BLaER1 (cell line): ENCODE results near the gene SNX32.
A peak's percentile ranks its signal among the peaks of the same experiment; 100 is the strongest.

Experiments used
- H3K27ac ChIP-seq: shearing (Covaris generic); formaldehyde crosslinking; 2 replicates; pipeline ENCODE4 v1.8.1; 2022
- H3K27me3 ChIP-seq: shearing (Covaris generic); formaldehyde crosslinking; 2 replicates; pipeline ENCODE4 v1.8.1; 2022
- H3K36me3 ChIP-seq: shearing (Covaris generic); formaldehyde crosslinking; 2 replicates; pipeline ENCODE4 v1.8.1; 2022
- H3K4me1 ChIP-seq: shearing (Covaris generic); formaldehyde crosslinking; 2 replicates; pipeline ENCODE4 v1.8.1; 2022
- H3K4me2 ChIP-seq: shearing (Covaris generic); formaldehyde crosslinking; 2 replicates; pipeline ENCODE4 v1.8.1; 2022
- H3K4me3 ChIP-seq: shearing (Covaris generic); formaldehyde crosslinking; 2 replicates; pipeline ENCODE4 v1.8.1; 2022
- H3K9ac ChIP-seq: shearing (Covaris generic); formaldehyde crosslinking; 2 replicates; pipeline ENCODE4 v1.8.1; 2022
- H3K9me3 ChIP-seq: shearing (Covaris generic); formaldehyde crosslinking; 2 replicates; pipeline ENCODE4 v1.8.1; 2022
- H4K20me1 ChIP-seq: shearing (Covaris generic); formaldehyde crosslinking; 2 replicates; pipeline ENCODE4 v1.8.1; 2022
- Cebpa-rat ChIP-seq: shearing (Covaris generic); IDR thresholded peaks from 2 replicates; pipeline ENCODE4 v1.8.1; 2022

SNX32 gene

DNA sequence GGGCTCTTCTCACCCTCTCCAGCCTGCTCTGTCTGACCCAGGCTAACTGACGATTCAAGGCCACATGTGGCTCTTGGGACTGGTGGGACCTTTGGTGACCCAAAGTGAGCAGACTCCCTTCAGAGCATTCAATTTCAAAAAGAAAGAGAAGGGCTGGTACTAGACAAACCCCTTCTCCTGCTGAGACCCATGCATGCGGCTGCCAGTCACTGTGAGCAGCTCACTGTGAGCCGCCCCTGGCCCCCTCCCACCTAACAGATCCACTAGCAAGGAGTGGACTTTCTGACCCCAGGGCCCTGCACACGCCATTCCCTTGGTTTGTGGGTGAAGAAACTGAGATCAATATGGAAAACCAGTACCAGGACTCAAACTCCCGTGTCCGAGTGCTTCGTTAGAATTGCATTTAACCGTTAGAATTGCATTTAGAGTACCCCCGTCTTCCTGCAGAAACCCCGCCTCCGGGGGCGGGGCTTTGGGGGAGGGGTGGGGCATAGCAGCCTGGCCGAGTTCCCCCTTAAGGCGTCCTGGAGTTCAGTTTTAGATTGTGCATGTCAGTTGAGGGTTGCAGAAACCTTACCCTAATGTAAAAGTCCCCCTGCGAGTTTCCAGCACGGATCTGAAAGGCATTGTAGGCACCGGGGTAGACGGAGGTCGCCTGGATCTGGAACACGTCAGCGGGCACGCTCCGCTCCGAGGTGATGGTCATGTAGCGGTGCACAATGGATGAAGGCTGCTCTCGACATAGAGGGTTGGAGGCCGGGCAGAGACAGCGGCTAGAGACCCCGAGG lies 33.7 kb downstream of the SNX32 start:
- Histone ChIP-seq H3K27me3 (peaks cover 27% of the 10 kb centered on the region), H3K27ac (no peak overlapping the region), H3K4me1 (peaks cover 32% of the 10 kb centered on the region), H3K4me2 (no peak overlapping the region), H3K36me3 (peaks cover 60% of the 10 kb centered on the region), H3K9me3 (no peaks in the 10 kb centered on the region), H3K4me3 (no peak overlapping the region), H3K9ac (no peak overlapping the region), H4K20me1 (peaks cover 89% of the 10 kb centered on the region)
- TF ChIP-seq Cebpa-rat: no peak

DNA sequence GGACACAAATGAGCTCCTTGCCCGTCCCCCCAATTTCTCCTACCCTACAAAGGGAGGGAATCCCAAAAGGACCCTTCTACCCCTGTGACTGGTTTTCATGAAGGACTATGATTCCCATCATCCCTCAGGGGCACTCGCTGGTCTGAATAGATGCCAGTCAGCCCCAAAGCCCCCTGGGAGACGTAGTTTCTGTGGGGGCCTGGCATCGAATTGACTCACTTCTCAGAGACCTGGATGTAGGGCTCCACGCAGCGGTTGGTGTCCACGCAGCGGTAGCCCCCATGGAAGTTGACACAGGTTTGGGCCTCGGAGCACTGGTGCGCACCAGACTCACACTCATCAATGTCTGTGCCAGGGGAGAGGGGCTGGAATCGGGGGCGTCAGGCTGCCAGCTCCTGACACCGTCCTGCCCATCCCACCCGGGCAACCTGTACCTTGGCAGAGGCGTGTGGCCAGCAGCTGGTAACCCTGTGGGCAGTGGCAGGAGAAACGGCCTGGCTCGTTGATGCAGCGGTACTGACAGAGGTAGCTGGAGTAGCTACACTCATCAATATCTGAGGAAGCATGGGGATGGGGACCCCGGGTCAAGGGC lies 34.4 kb downstream of the SNX32 start:
- Histone ChIP-seq H3K27me3 (peaks cover 34% of the 10 kb centered on the region), H3K36me3 (peaks cover 53% of the 10 kb centered on the region), H3K9me3 (no peaks in the 10 kb centered on the region), H3K9ac (no peak overlapping the region), H4K20me1 (peaks cover 85% of the 10 kb centered on the region), H3K4me2 (no peak overlapping the region), H3K4me3 (no peak overlapping the region), H3K4me1 (peaks cover 38% of the 10 kb centered on the region), H3K27ac (no peak overlapping the region)
- TF ChIP-seq Cebpa-rat: no peak

DNA sequence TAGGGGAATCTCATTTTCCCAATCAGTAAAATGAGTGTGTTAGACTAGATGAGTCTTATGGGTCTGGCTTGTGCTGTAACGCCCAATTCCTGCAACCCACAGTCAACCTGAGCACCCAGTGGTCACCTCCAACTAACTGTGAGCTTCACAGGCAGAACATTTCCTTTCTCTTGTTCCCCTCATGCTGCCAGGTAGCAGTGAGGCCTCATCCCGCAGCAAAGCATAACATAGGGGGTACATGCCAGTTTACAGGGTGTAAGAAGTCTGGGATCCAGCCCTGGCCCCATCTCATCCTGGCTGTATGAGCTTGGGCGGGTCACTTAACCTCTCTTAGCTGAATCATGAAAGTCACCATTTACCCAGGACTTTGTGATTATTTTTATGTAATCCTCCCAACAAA lies 35.1 kb downstream of the SNX32 start:
- Histone ChIP-seq H3K27me3 (peaks cover 36% of the 10 kb centered on the region), H3K4me3 (no peak overlapping the region), H3K9me3 (no peaks in the 10 kb centered on the region), H3K36me3 (peaks cover 45% of the 10 kb centered on the region), H3K27ac (no peak overlapping the region), H3K9ac (no peak overlapping the region), H4K20me1 (peaks cover 78% of the 10 kb centered on the region), H3K4me1 (peaks cover 43% of the 10 kb centered on the region), H3K4me2 (no peak overlapping the region)
- TF ChIP-seq Cebpa-rat: no peak

DNA sequence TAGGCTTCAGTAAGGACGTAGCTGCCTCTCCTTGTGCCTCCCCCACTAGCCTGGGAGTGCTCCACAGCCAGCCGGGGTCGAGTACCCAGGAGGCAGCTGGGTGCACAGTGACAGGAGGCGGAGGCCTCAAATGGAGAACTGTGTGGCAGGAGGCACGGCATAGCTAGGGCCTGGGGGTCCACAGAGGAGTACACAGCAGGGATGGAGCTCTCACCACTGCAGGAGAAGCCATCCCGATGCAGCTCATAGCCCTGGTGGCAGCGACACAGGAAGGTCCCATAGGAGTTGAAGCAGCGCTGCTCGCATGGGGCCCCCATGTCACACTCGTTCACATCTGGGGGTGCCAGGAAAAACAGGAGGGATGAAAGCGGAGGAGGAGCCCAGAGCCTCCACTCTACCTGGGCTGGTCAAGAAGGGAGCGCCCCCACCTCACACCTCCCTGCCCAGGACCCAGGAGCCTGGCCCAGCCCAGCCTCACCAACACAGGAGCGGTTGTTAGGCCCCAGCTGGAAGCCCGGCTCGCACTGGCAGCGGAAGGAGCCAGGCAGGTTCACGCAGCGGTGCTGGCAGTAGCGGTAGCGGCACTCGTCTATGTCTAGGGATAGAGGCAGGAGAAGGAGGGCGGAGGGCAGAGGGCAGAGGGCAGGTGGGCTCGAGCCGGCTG lies 36.0 kb downstream of the SNX32 start:
- Histone ChIP-seq H3K36me3 (peaks cover 37% of the 10 kb centered on the region), H3K4me3 (no peak overlapping the region), H3K27me3 (peaks cover 36% of the 10 kb centered on the region), H3K9ac (no peak overlapping the region), H3K4me1 (peaks cover 48% of the 10 kb centered on the region), H4K20me1 (peaks cover 69% of the 10 kb centered on the region), H3K27ac (no peak overlapping the region), H3K9me3 (no peaks in the 10 kb centered on the region), H3K4me2 (peak overlapping the region; percentile 90)
- TF ChIP-seq Cebpa-rat: no peak

DNA sequence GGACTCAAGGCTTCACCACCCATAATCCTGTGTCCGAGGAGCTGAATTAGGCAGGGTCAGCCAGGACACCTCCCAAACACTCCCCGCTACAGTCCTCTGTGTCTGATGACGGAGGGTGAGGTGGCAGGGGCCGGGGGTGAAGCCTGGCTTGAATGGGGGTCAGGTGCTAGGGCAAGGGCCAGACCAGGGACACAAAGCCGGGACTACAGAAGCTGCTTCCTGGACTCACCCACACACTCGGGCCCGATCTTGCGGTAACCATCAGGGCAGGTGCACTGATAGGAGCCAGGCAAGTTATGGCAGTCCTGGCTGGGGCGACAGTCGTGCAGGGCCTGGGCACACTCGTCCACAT lies 36.5 kb downstream of the SNX32 start:
- H3K4me2 ChIP-seq: peak overlapping the region; percentile 90
- TF ChIP-seq Cebpa-rat: no peak
- peaks cover 36% of the 10 kb centered on the region for H3K27me3 ChIP-seq
- peaks cover 32% of the 10 kb centered on the region for H3K36me3 ChIP-seq
- peaks cover 64% of the 10 kb centered on the region for H4K20me1 ChIP-seq
- H3K4me3 ChIP-seq: peak overlapping the region; percentile 20; the same call in 1 of the 2 replicates
- H3K9ac ChIP-seq: peak overlapping the region; percentile 13; the same call in 1 of the 2 replicates
- H3K27ac ChIP-seq: no peak overlapping the region
- peaks cover 48% of the 10 kb centered on the region for H3K4me1 ChIP-seq
- no peaks in the 10 kb centered on the region for H3K9me3 ChIP-seq

DNA sequence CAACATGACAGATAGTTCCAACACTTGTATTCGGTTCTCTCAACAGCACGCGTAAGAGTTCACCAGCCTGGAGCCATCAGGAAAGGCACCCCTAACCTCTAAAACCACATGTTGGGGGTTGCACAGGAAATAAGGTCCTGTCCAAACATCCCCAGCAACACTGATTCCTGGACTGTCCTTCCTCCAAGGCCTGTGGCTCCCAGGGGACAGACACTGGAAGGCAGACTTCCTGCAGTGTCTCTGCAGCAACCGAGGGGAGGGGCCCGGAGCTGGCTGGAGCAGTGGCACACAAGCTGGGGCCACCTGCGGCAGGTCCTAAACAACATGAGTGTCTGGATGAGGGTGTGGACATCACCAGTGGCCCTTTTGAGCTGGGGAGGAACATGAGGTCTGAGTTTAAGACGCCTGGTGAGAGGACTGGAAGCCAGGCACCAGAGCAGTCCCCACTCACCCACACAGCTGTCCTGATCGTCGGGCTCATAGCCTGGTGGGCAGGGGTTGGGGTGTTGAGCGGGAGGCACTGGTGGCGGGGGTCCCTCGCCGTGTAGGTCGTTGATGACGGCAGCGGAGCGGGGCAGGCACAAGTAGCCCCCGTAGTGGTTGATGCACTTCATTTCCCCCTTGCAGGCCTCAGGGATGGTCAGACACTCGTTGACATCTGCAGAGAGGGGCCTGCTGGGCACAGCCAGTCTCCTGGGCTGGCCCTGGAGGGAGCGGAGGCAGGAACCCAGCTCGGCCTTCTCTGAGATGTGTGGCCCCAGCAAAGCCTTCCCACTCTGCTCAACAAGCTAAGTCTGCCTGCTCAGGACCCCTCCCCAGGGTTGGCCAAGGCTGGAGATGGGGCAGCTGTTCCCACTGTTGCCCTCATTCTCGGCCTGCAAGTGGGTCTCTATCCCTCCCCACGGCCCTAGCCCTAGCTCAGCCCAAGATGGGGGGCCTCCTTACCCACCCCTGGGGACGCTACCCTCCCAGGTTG lies 37.2 kb downstream of the SNX32 start:
- Histone ChIP-seq H3K4me3 (peak overlapping the region; percentile 20), H3K9me3 (no peaks in the 10 kb centered on the region), H3K9ac (peak overlapping the region; percentile 13), H3K27me3 (peaks cover 36% of the 10 kb centered on the region), H3K36me3 (peaks cover 25% of the 10 kb centered on the region), H3K4me1 (peaks cover 48% of the 10 kb centered on the region), H4K20me1 (peaks cover 57% of the 10 kb centered on the region), H3K27ac (no peak overlapping the region), H3K4me2 (peak overlapping the region; percentile 90)
- TF ChIP-seq Cebpa-rat: no peak

DNA sequence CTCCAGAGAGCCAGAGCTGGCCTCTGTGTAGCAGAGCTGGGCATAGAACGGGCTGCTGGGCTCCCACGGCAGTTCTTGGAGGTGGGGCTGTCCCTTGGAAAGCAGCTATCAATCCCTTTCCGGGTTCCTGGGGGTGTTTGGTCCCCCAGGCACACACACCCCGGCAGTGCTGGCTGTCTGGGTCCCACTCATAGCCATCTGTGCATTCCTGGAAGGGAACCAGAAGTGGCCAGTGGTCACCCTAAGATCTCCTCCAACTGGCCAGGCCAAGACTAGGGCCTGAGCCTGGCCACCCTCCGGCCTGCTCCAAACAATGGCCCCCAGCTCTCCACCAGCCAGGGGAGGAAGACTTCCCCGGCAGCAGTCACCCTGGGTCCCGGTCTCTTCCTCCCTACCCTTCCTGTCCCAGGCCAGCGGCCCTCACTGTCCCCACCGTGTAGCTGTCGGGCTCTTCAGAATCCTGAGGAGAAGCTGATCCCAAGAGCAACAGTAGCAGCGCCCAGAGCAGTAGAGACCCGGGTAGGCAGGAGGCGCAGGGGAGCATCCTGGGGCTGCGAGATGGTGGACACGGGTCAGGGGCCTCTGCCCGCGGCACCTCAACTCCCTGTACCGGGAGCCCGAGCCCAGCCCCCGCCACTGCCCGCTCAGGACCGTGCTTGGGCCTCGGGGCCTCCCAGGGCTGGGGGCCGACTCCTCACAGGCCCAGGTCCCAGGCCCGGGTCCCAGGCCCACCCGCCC lies 38.2 kb downstream of the SNX32 start:
- no peak overlapping the region for H3K27ac ChIP-seq

DNA sequence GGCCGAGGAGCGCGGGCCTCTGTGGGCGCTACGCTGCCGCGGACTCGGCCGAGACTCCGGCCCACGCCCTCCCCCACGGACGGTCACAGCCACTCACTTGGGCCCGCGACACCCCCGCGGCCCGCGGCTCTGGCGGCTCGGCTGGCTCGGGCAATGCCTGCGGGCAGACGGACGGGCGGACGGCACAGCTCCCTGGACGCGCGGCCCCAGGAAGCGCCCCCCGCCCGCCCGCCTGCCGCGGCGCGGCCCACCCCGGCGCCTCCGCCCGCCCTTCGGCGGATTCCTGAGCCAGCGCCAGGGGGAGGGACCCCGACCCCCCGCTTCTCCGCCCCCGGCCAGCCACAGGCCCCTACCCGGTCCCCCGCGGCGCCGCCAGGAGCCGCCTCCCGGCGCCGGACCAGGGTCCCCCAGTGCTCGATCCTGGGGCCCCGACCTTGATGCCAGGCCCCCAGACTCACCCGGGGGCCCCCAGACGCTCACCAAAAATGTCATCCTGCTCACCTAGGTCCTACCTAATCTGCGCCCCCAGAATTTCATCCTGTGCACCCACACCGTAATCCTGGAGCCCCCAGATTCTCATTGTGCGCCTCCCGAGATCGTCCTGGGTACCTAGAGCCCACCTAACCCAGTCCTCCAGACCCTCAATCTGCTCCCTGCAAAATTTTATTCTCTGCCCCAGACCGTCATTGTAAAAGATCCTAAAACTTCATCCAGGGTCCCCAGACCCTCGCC lies 39.0 kb downstream of the SNX32 start, which contains the start of gene EFEMP2:
EFEMP2 (minus strand) TSS at position 215 of the 732 bp plus-strand sequence. CDS start 446 bp downstream, outside the sequence.
- no peaks in the 10 kb centered on the region for H3K9me3 ChIP-seq
- peak within 1 kb of the TSS; percentile 56 for H3K9ac ChIP-seq
- TF ChIP-seq Cebpa-rat: no peak
- H3K4me1 ChIP-seq: peaks cover 48% of the 10 kb centered on the region
- H3K36me3 ChIP-seq: peaks cover 8% of the 10 kb centered on the region; the same call in 1 of the 2 replicates
- H4K20me1 ChIP-seq: peaks cover 43% of the 10 kb centered on the region
- H3K4me2 ChIP-seq: peak within 1 kb of the TSS; percentile 92
- H3K27ac ChIP-seq: peak within 1 kb of the TSS; percentile 42; the same call in 1 of the 2 replicates
- peaks cover 36% of the 10 kb centered on the region for H3K27me3 ChIP-seq
- H3K4me3 ChIP-seq: peak within 1 kb of the TSS; percentile 64

More for the DNA sequence above, 38.2 kb downstream of the SNX32 start:
- Histone ChIP-seq H3K36me3 (peaks cover 15% of the 10 kb centered on the region), H3K4me2 (peak overlapping the region; percentile 90), H3K4me3 (no peak overlapping the region), H3K27me3 (peaks cover 36% of the 10 kb centered on the region), H3K9me3 (no peaks in the 10 kb centered on the region), H3K9ac (peak overlapping the region; percentile 13; the same call in 1 of the 2 replicates), H4K20me1 (peaks cover 47% of the 10 kb centered on the region), H3K4me1 (peaks cover 48% of the 10 kb centered on the region)
- no peak for TF ChIP-seq Cebpa-rat
